ENCODE results near the gene FOXA3.
"Not testable (repeated sequence)": the region's sequence is repeated elsewhere in the genome, so short reads cannot be mapped to it uniquely, and the experiment has no call there.

FOXA3 gene

GRCh38 chr19:45828523-45828922 lies 35.6 kb upstream of the FOXA3 start:
- DNase-seq (ENCODE audit: low read depth, low spot score) = no peak

GRCh38 chr19:45828945-45829344 lies 35.2 kb upstream of the FOXA3 start:
- DNase-seq (ENCODE audit: low read depth, low spot score) = no peak

GRCh38 chr19:45834970-45835369 lies 29.2 kb upstream of the FOXA3 start:
- no peak for DNase-seq (ENCODE audit: low read depth, low spot score)

- no peak for DNase-seq (ENCODE audit: low read depth, low spot score)
These were observed 21.9 kb upstream of the FOXA3 start for GRCh38 chr19:45842198-45842597.

GRCh38 chr19:45847663-45848062 lies 16.5 kb upstream of the FOXA3 start:
- no peak for DNase-seq (ENCODE audit: low read depth, low spot score)

- DNase-seq (ENCODE audit: low read depth, low spot score) = no peak
These were observed 15.2 kb upstream of the FOXA3 start for GRCh38 chr19:45848922-45849321.

GRCh38 chr19:45852145-45852750 lies 11.9 kb upstream of the FOXA3 start:
- DNase-seq (ENCODE audit: low read depth, low spot score) = no peak

- no peak for DNase-seq (ENCODE audit: low read depth, low spot score)
These were observed 11.1 kb upstream of the FOXA3 start for GRCh38 chr19:45852983-45853382.

- DNase-seq (ENCODE audit: low read depth, low spot score) = no peak
These were observed 9.9 kb upstream of the FOXA3 start for GRCh38 chr19:45854167-45854778.

- DNase-seq (ENCODE audit: low read depth, low spot score) = no peak
These were observed 3.5 kb upstream of the FOXA3 start for GRCh38 chr19:45860359-45861259.

GRCh38 chr19:45862271-45862563 lies 1.9 kb upstream of the FOXA3 start:
- no peak for DNase-seq (ENCODE audit: low read depth, low spot score)

- peak; percentile 98 for DNase-seq (ENCODE audit: low read depth, low spot score)
These were observed 1.4 kb upstream of the FOXA3 start, which contains the start of gene SYMPK for GRCh38 chr19:45862564-45863334. Gene SYMPK, minus strand, starts transcription at chr19:45863147. Its CDS starts 8,652 bp downstream, at chr19:45854495.

GRCh38 chr19:45863335-45863839 lies 739 bp upstream of the FOXA3 start:
- no peak for DNase-seq (ENCODE audit: low read depth, low spot score)

GRCh38 chr19:45864629-45865082 lies 530 bp downstream of the FOXA3 start:
- no peak for DNase-seq (ENCODE audit: low read depth, low spot score)

GRCh38 chr19:45865269-45865948 lies 1.3 kb downstream of the FOXA3 start:
- DNase-seq (ENCODE audit: low read depth, low spot score) = no peak

GRCh38 chr19:45866400-45867176 lies 2.5 kb downstream of the FOXA3 start:
- DNase-seq (ENCODE audit: low read depth, low spot score) = no peak

- not testable (repeated sequence) for DNase-seq (ENCODE audit: low read depth, low spot score)
These were observed 3.1 kb downstream of the FOXA3 start for GRCh38 chr19:45867241-45867640.

GRCh38 chr19:45870798-45871197 lies 6.7 kb downstream of the FOXA3 start:
- DNase-seq (ENCODE audit: low read depth, low spot score) = no peak

GRCh38 chr19:45872095-45872919 lies 8.2 kb downstream of the FOXA3 start:
- no peak for DNase-seq (ENCODE audit: low read depth, low spot score)
